ENCODE measurements around the gene CDK2AP2. TPM values are rescaled to one million over a fixed set of nuclear protein-coding genes. Genes with fewer than 3 reads are reported as not detected.

CDK2AP2 gene
- total RNA-seq, 4 donors from 2014 or later = 16.3 to 40.4 (median 27.8) TPM

GRCh38 chr11:67463680-67464410 is 44.1 kb downstream of the CDK2AP2 start:
- no peak for TF ChIP-seq POLR2A (IDR thresholded peaks at IDR 0.05)
- TF ChIP-seq, protein P1, sequence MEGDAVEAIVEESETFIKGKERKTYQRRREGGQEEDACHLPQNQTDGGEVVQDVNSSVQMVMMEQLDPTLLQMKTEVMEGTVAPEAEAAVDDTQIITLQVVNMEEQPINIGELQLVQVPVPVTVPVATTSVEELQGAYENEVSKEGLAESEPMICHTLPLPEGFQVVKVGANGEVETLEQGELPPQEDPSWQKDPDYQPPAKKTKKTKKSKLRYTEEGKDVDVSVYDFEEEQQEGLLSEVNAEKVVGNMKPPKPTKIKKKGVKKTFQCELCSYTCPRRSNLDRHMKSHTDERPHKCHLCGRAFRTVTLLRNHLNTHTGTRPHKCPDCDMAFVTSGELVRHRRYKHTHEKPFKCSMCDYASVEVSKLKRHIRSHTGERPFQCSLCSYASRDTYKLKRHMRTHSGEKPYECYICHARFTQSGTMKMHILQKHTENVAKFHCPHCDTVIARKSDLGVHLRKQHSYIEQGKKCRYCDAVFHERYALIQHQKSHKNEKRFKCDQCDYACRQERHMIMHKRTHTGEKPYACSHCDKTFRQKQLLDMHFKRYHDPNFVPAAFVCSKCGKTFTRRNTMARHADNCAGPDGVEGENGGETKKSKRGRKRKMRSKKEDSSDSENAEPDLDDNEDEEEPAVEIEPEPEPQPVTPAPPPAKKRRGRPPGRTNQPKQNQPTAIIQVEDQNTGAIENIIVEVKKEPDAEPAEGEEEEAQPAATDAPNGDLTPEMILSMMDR (IDR thresholded peaks at IDR 0.05) = no peak
- peak; percentile 80 to 96 for DNase-seq (ENCODE audit: low spot score in 2 of 2)
- intact Hi-C loops (cut with DNase I; ENCODE audit: low total_unique reads) = no loop called here
- WGBS, 2 donors = 45 to 68% methylated on average over 14 to 20 of the region's 20 CpGs
- H3K4me3 ChIP-seq (ENCODE audit: low read depth, poor library complexity, severe bottlenecking) = no peak overlapping the region

DNA sequence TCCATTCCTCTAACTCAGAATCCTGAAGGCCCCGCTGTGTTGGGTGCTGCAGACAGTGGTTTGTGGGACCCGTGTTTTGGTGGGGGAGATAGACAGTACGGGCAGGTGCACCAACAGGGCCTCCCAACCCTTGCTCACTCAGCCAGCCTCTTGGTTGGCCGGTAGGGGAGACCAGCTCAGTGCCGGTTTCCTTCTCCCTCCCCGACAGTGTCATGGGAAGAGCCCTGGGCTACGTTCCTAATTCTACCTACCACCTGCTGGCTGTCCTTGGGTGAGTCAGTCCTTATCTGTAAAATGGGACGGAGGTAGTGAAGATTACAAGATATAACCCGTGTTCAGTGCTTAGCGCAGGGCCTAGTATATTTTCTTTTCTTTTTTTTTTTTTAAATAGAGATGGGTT is 44.8 kb downstream of the CDK2AP2 start:
- DNase-seq (ENCODE audit: low spot score in 2 of 2) = no peak
- intact Hi-C loops (cut with DNase I; ENCODE audit: low total_unique reads) = no loop called here
- TF ChIP-seq, protein P1 (IDR thresholded peaks at IDR 0.05) = no peak
- no peak for TF ChIP-seq POLR2A (IDR thresholded peaks at IDR 0.05)
- WGBS, 2 donors = 71 to 72% methylated on average over 9 to 10 of the region's 10 CpGs
- no peak overlapping the region for H3K4me3 ChIP-seq (ENCODE audit: low read depth, poor library complexity, severe bottlenecking)

- WGBS, 2 donors = 85 to 88% methylated on average over 19 of the region's 19 CpGs
- no peak for TF ChIP-seq POLR2A (IDR thresholded peaks at IDR 0.05)
- TF ChIP-seq, protein P1 (IDR thresholded peaks at IDR 0.05) = no peak
- H3K4me3 ChIP-seq (ENCODE audit: low read depth, poor library complexity, severe bottlenecking) = no peak overlapping the region
- no peak for DNase-seq (ENCODE audit: low spot score in 2 of 2)
- intact Hi-C loops (cut with DNase I; ENCODE audit: low total_unique reads) = no loop called here
Measured at GRCh38 chr11:67458266-67458665, 49.7 kb downstream of the CDK2AP2 start.

DNA sequence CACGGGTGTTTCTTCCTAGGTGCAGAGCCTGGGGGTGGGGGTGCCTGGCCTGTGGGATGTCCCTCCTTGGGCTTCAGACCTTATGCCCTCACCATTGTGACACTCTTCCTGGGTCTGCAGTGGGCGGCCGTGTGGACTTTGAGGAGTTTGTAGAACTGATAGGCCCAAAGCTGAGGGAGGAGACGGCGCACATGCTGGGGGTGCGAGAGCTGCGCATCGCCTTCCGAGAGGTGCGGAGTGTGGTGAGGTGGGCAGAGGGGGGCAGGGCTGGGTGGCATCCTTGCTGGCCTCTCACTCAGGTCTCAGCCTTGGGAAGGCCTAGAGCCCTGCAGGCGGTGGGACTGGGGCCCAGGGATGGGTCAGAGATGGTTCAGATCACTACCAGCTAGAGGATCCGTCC is 50.5 kb downstream of the CDK2AP2 start:
- H3K4me3 ChIP-seq (ENCODE audit: low read depth, poor library complexity, severe bottlenecking) = no peak overlapping the region
- DNase-seq (ENCODE audit: low spot score in 2 of 2) = no peak
- no peak for TF ChIP-seq POLR2A (IDR thresholded peaks at IDR 0.05)
- TF ChIP-seq, protein P1 (IDR thresholded peaks at IDR 0.05) = no peak
- WGBS, 2 donors = 88 to 93% methylated on average over 12 of the region's 12 CpGs
- intact Hi-C loops (cut with DNase I; ENCODE audit: low total_unique reads) = no loop called here

Small RNA genes within 50 kb of the gene (microRNA-seq; reads per million reads assigned to microRNA genes)
- gene MIR6752 (ENCODE audit: borderline number of aligned reads in 1 of 2, borderline replicate concordance in 2 of 2) = 0 reads per million in 2 donors

Other genes starting within 250 kb of the CDK2AP2 start
- gene GRK2, start 241.7 kb downstream of the CDK2AP2 start, total RNA-seq = 100 to 1,000 TPM in 3 of 4 donors, 10 to 100 TPM in 1; 81.1 to 127 (median 114) TPM
- gene ANKRD13D, start 218.9 kb downstream of the CDK2AP2 start, total RNA-seq = 10 to 100 TPM; 60.5 to 84.7 (median 72.8) TPM
- 10 to 100 TPM; 58.6 to 71.0 (median 62.0) TPM for gene SSH3, start 204.6 kb downstream of the CDK2AP2 start, total RNA-seq
- 100 to 1,000 TPM in 1 of 4 donors, 10 to 100 TPM in 3; 82.3 to 126 (median 86.4) TPM for gene POLD4, start 154.6 kb downstream of the CDK2AP2 start, total RNA-seq
- 1 to 10 TPM; 2.2 to 3.3 (median 2.5) TPM for gene CLCF1, start 134.6 kb downstream of the CDK2AP2 start, total RNA-seq
- gene RAD9A, start 116.2 kb downstream of the CDK2AP2 start, total RNA-seq = 10 to 100 TPM; 24.9 to 28.5 (median 27.2) TPM
- 100 to 1,000 TPM; 101 to 160 (median 143) TPM for gene PPP1CA, start 106.3 kb downstream of the CDK2AP2 start, total RNA-seq
- 1 to 10 TPM in 2 of 4 donors, under 1 TPM in 2; 0.71 to 1.3 (median 0.97) TPM for gene TBC1D10C, start 104.1 kb downstream of the CDK2AP2 start, total RNA-seq
- gene CARNS1, start 92.5 kb downstream of the CDK2AP2 start, total RNA-seq = 1 to 10 TPM in 2 of 4 donors, under 1 TPM in 2; 0.30 to 1.5 (median 1.0) TPM
- gene RPS6KB2, start 79.7 kb downstream of the CDK2AP2 start, total RNA-seq = 100 to 1,000 TPM; 154 to 264 (median 203) TPM
- 1 to 10 TPM; 1.6 to 2.9 (median 2.1) TPM for gene PTPRCAP, start 70.5 kb downstream of the CDK2AP2 start, total RNA-seq
- gene CORO1B, start 64.7 kb downstream of the CDK2AP2 start, total RNA-seq = 10 to 100 TPM; 40.1 to 79.5 (median 66.9) TPM
- not detected for gene GPR152, start 55.4 kb downstream of the CDK2AP2 start, total RNA-seq
- under 1 TPM in 2 of 4 donors, not detected in 2; 0.11 to 0.25 TPM for gene CABP4, start 52.8 kb downstream of the CDK2AP2 start, total RNA-seq
- 100 to 1,000 TPM; 202 to 374 (median 252) TPM for gene TMEM134, start 38.9 kb downstream of the CDK2AP2 start, total RNA-seq
- 10 to 100 TPM; 38.7 to 52.5 (median 47.7) TPM for gene AIP, start 25.1 kb downstream of the CDK2AP2 start, total RNA-seq
- gene PITPNM1, start 2.8 kb downstream of the CDK2AP2 start, total RNA-seq = 10 to 100 TPM in 3 of 4 donors, 1 to 10 TPM in 1; 7.3 to 19.9 (median 12.6) TPM
- gene CABP2, start 15.3 kb upstream of the CDK2AP2 start, total RNA-seq = not detected
- 1,000 to 10,000 TPM; 1,126 to 2,386 (median 2,019) TPM for gene GSTP1, start 75.7 kb upstream of the CDK2AP2 start, total RNA-seq
- gene NDUFV1, start 98.8 kb upstream of the CDK2AP2 start, total RNA-seq = 100 to 1,000 TPM; 238 to 283 (median 269) TPM
- gene NUDT8, start 121.8 kb upstream of the CDK2AP2 start, total RNA-seq = 10 to 100 TPM; 42.1 to 89.4 (median 55.1) TPM
- gene TBX10, start 131.6 kb upstream of the CDK2AP2 start, total RNA-seq = not detected
- 1 to 10 TPM in 1 of 4 donors, under 1 TPM in 1, not detected in 2; 0.34 to 1.3 TPM for gene ACY3, start 142.6 kb upstream of the CDK2AP2 start, total RNA-seq
- gene ALDH3B2, start 166.5 kb upstream of the CDK2AP2 start, total RNA-seq = 100 to 1,000 TPM; 127 to 221 (median 170) TPM